RPMI7951 (cell line): Measurements from ENCODE around the gene SESN1. TPM values are rescaled to one million over a fixed set of nuclear protein-coding genes. Genes with fewer than 3 reads are reported as not detected.
A peak's percentile ranks its signal among the peaks of the same experiment; 100 is the strongest.

ENCODE experiments used
- DNase-seq: peaks from one replicate; pipeline ENCODE4 v3.0.0-alpha.2; 2012; ENCODE audit warnings: low read depth
- total RNA-seq: library from RNA; depleted of rRNA; stranded (reverse); fragments of >200 nt; shearing (Covaris generic); gene quantifications from 2 replicates; pipeline ENCODE4 v1.2.3, GENCODE V29; 2014

The SESN1 gene
- total RNA-seq, 1 experiment from 2014 or later, result 9.9 TPM

DNA sequence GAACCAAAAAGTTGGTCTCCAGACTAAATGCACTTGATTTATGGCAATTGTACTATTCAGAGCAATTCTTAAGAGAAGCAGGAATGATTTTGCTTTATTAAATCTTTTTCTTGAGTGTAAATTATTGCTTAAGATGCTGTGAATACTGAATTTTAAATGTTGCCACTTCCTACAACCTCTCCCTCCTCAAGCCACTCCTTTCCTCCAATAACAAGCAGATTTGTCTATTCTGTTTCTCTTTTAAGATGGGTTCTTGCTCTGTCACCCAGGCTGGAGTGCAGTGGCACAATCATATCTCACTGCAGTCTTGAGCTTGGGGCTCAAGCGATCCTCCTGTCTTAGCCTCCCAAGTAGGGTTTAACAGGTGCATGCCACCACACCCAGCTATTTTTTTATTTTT, 65.3 kb downstream of the SESN1 start:
- DNase-seq, result no peak

DNA sequence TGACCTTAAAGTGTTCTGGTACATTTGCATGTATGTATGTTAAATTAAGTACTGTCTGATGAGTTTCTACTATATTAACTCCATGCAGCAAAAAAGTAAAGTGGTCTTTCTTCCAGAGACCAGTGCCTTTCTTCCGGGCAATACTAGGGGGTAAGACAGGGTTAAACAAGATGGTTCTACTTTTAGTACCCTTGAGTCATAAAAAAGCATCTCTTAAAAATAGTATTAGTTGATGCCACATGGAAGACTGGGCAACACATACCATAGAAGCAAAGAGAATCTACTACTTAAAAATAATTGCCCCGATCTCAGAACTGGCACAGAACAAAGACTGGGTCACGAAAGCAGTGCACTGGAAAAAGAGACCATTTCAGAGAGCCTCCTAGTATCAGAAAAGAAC, 66.2 kb downstream of the SESN1 start:
- DNase-seq, result no peak

- no peak for DNase-seq
Observed at GRCh38 chr6:109027964-109028363, 66.7 kb downstream of the SESN1 start.

DNA sequence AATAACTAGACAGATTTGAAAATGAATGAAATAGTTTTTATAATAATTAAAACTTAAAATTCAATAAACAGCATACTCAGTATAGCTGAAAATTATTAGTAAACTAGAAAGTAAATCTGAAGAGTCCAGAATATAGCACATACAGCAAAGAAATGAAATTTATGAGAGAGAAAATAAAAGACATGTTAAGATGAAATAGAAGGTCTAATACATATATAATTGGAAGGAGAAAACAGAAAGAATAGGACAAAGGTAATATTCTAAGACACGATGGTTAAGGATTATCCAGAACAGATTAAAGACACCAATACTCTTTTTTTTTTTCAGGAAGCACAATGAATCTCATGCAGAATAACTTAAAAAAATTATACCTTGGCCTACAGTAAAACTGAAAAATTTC, 69.0 kb downstream of the SESN1 start:
- no peak for DNase-seq

- DNase-seq, result no peak
Observed at GRCh38 chr6:109024784-109025183, 69.9 kb downstream of the SESN1 start.

GRCh38 chr6:109024368-109024767, 70.3 kb downstream of the SESN1 start:
- DNase-seq, result no peak

GRCh38 chr6:109023356-109023925, 71.2 kb downstream of the SESN1 start:
- no peak for DNase-seq

DNA sequence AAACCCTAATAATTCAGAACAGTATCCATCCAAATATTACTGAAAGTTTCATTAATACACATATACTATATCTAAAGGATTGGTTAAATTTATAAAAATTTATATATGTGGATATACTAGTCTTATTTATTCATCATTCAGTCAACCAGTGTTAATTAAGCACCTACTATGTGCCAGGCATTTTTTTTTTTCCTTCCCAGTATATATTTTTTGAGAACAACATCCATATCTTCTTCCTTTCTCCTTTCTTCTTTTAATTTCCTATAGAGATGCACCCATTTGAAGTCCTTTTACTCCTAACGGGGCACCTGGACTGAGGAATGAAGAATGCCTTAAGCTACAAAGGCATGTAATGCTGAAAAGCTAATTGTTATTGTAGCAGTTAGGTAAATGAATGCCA, 72.8 kb downstream of the SESN1 start:
- no peak for DNase-seq

DNA sequence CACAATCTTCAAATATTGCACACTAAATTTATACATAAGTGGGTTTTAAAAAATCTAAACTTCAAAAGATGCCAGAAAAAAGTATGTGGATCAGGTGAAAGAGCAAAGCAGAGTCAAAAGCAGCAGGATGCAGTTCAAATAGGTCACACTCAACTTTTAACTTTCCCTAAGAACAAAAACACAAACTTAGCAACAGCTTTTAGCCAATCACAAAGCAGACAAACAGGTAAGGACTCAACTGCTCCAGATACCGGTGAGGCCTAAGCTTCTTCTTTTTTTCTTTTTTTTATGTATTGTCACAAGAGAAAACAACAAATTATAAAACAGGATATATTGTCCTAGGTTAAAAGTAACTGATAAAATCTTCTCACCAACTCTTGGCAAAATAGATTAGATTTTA, 74.7 kb downstream of the SESN1 start:
- DNase-seq, result no peak

DNA sequence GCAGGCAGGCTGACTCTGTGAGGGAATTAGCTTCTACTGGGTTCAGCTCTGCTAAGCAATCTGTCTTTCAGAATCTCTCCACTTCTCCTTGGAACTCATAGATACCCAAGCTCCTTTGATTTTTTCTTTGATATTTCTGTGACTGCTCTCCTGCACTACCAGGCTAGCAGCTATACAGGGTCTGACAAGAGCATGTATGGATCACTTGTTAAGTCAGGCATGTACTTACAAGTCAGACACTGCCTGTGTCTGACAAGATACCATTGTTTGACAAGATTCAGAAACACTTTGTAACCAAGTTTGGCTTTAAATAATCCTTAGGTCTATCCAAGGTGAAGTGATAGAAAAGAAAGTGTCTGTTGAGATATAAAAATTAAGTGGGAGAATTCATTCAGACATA, 79.5 kb downstream of the SESN1 start:
- no peak for DNase-seq

DNA sequence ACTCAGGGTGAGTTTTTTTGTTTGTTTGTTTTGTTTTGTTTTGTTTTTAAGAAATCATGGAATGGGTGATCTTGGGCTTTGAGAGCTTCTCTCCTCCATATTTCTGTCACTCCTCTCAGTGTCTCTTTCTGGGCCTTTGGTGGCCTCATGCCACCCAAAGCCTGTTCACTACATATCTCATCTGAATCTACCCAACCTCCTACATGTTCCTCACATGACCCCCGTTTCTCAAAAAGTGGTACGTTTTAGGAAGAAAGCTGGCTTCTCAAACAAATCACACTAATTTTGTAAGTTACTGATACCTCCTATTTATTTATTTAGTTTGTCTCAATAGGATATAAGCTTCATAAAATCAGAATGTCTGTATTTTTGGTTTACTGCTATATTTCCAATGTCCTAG, 80.0 kb downstream of the SESN1 start:
- no peak for DNase-seq

DNA sequence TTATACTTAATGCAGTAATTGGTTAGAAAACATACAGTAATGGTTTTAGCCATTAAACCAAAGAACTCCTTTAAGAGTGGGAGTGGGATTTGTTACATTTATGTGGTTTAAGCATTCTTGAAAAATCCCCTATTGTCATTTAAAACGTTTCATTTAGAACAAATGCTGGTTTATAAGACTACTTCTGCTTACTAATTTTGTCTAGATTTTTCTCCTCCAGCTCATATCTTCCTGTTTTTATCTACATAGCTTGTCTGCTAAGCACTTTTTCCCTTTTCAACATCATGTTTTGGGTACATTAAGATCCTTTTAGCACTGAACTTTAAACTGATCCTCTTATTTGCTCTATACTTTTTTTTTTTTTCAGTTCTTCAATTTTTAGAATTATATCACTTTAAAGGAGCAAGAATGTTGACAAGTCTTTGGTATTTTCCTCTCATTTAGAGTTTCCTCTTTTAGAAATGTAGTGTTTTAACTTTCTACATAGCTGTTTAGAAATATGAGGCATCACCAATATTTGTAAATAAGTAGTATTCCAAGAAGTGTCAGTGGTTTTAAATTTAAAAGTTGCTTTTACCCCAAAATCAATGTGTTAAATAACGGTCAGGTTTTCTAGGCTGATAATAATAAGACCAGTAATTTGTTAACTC, 80.9 kb downstream of the SESN1 start:
- DNase-seq, result no peak

GRCh38 chr6:109010705-109011102, 83.9 kb downstream of the SESN1 start:
- DNase-seq, result no peak

- no peak for DNase-seq
Observed at GRCh38 chr6:109009962-109010704, 84.5 kb downstream of the SESN1 start.

DNA sequence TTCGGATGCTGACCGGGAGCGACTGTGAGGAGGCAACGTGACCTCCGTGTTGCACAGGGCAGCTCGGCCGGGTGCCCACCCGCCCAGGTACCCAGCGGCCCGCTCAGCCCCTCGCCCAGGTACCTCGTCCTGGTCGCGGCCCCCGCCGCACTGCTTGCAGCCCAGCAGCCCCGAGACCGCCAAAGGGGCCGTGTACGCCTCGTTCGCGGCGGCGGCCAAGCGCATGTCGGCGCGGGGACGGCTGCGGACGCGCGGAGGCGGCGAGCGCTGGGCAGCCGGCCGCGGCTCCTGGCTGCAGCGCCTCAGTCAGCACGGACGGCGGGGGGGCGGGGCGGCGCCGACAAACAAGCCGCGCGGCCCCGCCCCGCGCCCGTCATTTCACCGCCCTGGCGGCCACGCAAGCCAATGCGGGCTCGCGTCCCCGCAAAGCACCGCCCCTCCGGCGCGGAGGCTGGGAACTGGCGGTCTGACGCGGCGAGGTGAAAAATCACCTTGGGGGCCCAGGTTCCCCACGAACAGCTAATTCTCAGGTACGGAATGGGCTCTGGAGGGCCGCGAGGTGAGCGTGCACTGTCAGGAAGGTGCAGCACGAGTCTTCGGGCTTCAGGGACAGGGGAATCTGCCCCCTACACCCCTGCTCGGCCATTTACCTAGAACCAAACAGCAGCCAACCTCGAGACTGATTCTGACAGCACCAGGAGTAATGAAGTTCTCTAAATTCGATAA, 85.2 kb downstream of the SESN1 start:
- DNase-seq, result peak; percentile 84

DNA sequence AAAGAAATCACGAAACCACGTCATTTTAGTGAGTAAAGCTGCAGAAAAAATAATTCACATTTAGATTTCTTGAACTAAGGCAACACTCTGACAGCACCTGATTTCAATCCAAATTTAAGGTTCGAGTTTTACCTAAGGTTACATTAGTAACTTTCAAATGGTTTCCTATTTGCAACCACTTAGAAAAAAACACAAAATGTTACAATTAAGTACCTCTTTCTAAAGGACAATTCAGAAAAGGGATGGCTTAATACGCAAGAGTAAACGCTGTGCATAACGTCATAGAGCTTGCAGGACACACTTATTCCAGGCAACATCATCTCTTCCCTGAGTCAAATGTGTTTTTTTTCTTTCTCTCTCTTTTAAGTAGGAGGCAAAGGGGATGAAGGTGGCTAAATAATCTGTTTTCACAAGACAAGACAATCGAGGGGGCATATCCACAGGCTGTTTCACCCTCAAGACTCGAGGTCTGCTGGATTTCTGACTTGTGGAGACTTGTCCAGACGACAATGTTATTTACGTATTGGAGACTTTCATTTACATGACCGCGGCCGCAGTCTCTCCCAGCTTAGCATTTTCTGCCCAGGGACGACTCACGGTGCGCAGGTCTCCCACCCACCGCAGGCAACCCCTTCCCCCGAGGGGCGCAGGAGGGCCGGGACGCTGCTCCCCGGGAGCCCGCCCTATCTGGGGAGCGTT, 86.0 kb downstream of the SESN1 start:
- DNase-seq, result peak; percentile 44

- no peak for DNase-seq
Observed at GRCh38 chr6:109008054-109008453, 86.6 kb downstream of the SESN1 start.

- no peak for DNase-seq
Observed at GRCh38 chr6:109007521-109007920, 87.1 kb downstream of the SESN1 start.

DNA sequence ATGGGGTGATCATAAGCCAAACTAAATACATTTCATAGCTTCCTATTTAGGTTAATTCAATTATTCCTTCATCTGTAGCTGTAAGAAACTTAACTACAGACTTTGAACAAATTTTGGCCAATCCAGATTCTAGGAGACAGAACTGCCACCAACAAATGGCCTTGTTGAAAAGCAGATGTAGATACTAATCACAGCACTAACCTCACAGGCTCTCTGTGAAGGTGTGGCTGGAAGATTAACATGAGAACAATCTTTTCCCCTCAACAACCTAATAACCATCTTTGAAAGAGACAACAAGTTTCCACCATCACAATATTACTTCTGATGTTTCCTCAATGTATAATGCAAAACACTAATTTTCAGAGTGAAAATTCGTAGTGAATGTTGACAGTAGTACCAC, 87.8 kb downstream of the SESN1 start:
- DNase-seq, result no peak

DNA sequence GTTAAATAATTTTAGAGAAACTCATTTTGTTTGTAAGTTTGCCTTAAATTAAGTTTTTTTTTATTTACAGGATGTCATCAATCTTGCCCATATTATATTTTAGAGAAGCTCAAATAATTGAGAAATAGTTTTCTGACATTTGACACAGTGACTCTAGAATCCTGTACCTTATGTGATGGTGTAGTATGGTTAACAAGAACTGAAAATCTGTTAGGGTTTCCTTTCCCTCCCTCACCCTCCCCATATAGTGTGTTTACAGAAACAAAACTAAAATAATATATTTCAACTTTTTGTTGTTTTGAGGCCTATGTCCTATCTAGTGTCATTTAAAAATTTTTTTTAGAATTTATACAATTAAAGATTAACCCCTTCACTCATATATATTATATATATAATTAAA, 91.8 kb downstream of the SESN1 start:
- no peak for DNase-seq

GRCh38 chr6:109002051-109002697, 92.5 kb downstream of the SESN1 start:
- peak; percentile 5 for DNase-seq
